NCI-H2196 treated with DMSO at 0.1 percent for 48 hours (cell line): Measurements from ENCODE around the gene HOXB13.
"Not testable (repeated sequence)": the region's sequence is repeated elsewhere in the genome, so short reads cannot be mapped to it uniquely, and the experiment has no call there.

Source experiments
- DNase-seq: peaks from one replicate; lab custom pipeline; 2025; ENCODE audit not compliant: unreplicated experiment; lab: John Stamatoyannopoulos, UW

Gene HOXB13

GRCh38 chr17:48726916-48727286 lies 1.6 kb downstream of the HOXB13 start:
- no peak for DNase-seq

DNA sequence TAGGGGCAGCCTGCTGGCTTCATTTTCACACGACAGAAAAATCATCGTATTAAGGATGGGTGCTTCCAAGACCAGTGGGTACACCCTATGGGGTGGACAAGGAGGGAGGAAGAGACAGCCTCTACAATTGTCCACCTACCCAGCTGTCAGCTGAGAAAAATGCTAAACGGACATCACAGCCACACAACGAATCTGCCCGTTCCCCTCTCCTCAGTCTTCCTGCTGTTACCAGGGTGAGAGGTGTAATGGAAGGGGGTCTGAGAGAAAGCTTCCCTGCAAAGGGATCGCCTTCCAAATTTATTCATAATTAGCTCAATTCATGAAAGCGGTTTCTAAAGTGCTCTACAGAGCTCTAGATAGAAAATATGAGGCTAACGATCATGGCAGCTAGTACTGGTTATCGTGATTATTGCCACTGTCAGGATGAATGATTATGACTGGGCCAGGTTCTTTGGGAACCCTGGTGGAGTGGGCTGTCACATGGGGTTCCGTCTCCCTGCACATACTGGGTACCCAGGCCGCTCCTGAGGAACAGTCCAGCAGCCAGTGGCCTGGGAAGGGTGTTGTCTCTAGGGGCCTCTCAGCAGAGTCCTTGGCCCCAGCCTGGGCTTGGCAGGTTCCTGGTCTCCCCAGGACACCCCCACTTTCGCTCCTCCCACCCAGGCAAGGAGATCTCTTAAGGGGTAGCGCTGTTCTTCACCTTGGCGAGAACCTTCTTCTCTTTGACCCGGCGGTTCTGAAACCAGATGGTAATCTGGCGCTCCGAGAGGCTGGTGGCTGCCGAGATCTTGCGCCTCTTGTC lies 2.2 kb downstream of the HOXB13 start:
- no peak for DNase-seq

DNA sequence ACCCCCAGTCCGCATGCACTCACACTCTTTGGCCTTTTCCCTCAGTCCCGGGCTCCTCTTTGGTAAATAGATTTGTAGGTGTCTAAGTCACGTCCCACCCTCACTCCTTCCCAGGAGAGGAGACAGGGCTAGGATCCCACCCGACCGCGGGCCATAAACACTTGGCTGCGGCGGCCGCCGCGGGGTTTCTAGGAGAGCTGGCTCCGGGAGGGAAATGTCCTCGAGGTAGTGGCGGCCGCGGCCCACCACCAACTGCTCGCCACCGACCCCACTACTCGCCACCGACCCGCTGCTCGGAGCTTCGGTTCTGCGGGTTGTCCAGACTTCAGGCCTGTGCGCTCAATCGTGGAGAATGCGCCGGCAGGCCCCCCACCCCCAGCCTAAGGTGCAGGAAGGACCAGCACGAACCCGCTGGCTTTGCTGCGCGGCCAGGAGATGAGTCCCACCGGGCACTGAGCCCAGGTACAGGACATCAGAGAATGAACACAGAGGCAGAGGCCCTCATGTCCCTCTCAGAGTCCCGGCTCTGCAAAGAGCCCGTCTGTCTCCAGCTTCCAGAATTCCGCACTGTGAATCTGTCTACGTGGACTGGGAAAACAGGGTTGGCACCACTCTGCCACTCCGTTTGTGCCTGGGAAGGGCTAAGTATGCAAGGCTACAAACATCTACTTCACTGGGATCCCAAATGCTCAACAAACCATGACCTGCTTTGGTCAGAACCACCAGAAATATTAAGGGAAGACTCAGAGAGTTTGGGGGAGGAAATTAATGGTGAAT lies 3.1 kb downstream of the HOXB13 start:
- DNase-seq, result no peak

- DNase-seq, result no peak
These were observed 3.6 kb downstream of the HOXB13 start for GRCh38 chr17:48725004-48725287.

GRCh38 chr17:48724251-48725003 lies 4.1 kb downstream of the HOXB13 start:
- no peak for DNase-seq

- no peak for DNase-seq
These were observed 4.9 kb downstream of the HOXB13 start for GRCh38 chr17:48723423-48724250.

DNA sequence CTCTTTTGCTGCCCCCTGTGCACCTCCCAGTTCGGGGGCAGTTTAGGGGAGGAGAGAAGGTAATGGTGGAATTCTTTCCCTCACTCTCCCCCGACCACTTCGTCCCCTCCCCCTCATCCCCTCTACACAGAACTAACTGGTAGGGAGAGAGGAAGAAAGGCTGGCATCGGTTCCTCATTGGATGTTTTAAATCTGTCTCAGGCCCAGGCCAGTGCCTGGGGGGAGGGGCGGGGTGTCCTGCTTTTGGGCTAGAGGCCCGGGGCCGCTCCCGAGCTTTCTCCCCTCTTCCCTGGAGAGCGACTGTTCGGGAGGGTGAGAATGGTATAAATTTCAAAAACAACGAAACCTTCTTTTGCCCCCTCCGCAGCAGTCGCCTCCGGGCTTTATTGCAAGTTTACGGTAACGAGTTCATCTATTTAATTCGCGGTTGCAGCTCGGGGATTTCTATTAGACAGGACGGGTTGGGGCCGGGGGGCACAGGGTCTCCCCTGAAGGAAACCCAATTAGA lies 5.6 kb downstream of the HOXB13 start, which contains the start of gene PRAC2:
TSS of gene PRAC2 (plus strand) at position 271 of the 508 bp plus-strand sequence. CDS start 1,226 bp downstream, outside the sequence.
- DNase-seq, result no peak

- DNase-seq, result no peak
These were observed 6.2 kb downstream of the HOXB13 start, which contains the start of gene PRAC1 for GRCh38 chr17:48722201-48722907. PRAC1 (minus strand) TSS chr17:48722518; CDS start chr17:48722392, 126 bp downstream.

DNA sequence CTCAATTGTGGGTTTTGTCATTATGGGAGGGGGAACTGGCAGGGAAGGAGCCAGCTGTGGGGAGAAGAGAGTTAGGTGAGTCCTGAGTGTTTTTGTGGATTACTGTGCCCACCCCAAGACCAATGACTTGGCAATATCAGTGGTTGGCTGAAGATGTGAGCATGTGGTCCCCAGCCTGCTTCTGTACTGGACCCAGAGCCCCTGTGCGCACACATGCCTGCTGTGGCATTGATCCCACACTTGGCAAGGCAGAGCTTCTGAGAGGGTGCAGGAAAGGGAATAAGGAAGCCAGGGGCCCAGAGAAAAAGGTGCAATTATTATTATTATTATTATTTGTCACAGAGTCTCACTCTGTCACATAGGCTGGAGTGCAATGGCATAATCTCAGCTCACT lies 7.5 kb downstream of the HOXB13 start:
- DNase-seq, result no peak

DNA sequence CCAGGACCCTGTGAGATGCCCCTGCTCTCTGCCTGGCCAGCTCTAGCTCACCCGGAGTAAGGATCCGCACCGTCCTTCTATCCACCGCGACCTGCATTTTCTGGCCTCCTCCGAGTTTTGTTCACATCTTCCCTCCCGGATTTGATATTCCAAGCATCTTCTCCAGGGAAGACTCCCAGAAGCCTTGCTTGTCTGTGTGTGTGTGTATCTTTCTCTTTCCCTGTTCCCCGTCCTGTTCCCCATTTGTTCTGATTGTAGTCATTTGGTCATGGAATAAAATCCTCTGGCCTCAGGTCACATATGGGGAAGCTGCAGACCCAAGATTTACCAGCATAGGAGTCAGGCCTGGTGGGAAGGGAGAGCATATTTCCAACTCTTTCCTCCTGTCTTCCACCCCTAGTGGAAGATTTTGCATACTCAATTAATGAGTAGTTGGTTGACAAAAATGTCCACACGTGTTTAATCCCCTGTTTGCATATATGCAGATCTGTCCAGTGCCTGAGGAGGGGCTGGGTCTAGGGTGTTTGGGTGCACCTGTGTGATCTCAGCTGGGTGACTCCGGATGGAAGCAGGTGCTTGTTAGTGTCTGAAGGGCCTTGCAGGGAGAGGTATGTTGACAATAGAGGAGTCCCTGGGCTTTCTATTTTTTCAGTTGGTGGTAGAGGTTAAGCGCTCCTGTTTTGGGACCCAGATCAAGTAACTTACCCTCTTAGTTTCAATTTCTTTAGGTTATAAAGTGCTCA lies 8.1 kb downstream of the HOXB13 start:
- DNase-seq, result no peak

DNA sequence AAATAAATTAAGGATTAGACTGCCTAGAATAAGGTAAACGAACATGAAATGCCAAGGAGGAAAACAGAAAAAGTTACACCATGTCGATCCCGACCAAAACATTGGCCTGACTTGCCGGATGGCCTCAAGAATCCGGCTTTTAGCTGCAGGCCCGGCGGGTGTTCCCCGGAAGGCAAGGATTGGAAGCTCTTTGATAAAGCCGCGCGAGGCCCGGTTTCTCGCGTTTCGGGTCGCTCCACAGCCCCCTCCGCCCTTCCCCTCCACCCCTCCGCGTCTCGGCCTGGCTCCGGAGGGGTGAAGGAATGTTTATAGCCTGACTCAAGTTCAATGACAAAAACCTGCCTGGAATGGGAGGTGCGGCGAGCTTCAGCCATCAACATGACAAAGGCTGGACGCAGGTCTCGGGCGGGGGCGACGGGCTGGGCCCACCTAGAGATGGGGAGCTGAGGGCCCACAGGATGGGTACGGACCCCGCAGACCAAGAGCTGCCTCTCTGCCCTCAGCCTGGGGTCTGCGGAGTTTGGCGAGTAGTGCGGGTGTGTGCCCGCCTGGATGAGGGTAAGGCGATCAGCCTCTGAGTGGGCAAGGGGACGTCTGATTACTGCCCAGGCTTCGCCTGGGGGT lies 8.8 kb downstream of the HOXB13 start:
- no peak for DNase-seq

GRCh38 chr17:48718761-48719641 lies 9.5 kb downstream of the HOXB13 start:
- no peak for DNase-seq

DNA sequence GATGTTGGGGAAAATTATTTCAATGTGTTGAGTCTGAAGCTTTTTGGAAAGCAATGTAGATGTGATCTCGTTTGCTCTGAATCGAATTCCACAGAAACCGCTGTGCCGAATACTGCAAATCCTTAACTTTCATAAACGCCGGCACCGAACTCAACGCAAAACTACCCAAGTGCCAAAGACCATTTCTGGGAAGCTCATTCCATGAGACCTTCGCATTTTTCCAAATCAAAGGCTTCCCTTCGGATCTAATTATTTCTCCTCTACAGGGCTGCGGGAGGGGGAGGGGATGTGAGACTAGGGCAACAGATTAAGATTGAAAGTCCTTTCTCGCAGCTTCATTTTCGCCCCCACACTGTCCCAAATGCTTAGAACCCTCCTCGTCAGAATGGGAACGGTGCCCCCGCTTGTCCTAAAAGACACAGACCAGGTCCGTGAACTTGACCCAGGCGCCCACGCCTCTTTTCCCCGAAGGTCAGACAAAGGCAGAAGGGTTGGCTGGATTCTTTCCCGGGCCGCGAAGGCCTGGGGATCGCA lies 10.3 kb downstream of the HOXB13 start:
- no peak for DNase-seq

DNA sequence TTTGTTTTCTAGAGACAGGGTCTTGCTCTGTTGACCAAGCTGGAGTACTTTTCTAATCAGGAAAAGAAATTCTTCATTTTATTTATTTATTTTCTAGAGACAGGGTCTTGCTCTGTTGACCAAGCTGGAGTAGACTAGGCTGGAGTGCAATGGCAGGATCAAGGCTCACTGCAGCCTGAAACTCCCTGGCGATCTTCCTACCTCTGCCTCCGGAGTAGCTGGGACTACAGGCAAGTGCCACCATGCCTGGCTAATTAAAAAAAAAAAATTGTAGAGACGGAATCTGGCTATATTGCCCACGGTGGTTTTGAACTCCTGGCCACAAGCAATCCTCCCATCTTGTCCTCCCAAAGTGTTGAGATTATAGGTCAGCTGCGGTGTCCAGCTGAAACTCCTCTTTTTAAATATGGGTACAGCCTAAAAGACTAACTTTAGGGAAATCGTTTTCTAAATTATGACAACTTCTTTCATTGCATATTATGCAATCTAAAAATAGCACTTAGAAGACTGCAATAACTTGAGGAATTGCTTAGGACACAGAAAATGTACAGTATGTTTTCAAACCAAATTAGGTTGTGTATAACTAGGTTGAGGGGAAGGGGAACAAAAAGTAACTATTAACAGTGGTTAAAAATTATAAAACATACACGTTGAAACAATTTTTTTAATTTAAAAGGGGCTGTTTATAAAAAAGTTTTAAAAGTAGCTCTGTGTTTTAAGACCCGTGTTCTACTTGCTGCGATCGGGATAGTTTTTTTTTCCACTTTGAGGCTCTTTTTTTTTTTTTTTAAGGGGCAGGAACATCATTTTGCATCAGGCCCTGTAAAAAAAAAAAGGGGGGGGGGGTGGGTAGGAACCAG lies 11.0 kb downstream of the HOXB13 start:
- no peak for DNase-seq

GRCh38 chr17:48716549-48716948 lies 12.0 kb downstream of the HOXB13 start:
- not testable (repeated sequence) for DNase-seq

DNA sequence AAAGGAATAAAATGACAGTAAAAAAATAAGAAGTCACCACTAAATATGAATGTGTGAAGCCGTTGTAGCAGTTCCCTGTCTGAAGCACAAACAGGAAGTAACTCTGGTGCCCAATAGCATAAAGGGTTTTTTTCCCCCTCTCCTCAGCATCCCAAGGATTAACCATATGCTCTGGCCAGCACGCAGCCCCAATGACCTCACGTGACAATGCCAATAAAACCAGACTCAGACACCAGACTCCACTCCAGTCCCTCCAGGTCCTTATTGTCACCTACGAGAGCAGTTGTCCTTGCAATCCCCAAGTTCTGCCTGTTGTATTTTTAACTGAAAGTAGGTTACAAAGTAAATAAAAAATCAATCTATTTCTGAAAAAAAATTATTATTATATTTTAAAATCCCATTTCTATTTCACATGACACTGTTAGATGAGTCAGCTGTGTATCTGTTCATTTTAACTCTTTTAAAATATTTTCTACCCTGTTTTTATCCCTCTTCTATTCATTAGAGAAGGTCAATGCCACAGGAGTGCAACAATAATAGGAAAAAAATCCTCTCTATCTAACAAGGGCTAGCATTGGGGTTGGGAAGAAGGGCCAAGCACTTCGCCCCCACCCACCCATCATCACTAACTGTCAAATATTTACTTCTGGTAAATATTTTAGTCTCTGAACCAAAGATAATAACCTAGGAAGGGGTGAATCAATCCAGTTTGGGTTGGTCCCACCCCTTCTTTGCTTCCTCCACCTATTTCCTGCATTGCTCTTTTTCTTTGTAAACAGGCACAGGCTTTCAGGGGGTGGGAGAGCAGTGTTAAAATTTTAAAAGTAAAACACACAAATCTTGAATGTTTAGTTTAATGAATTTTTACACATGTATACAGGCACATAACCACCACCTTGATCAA lies 12.8 kb downstream of the HOXB13 start:
- no peak for DNase-seq
